HG03060 (cell line): ENCODE measurements around the gene KIN.
"Not testable (repeated sequence)": the region's sequence is repeated elsewhere in the genome, so short reads cannot be mapped to it uniquely, and the experiment has no call there.

Source experiments
- ATAC-seq: cut with Tn5 transposase; IDR thresholded peaks from one replicate; pipeline ENCODE4 v1.9.1; 2021; ENCODE audit warnings: low read depth, moderate number of reproducible peaks; ENCODE audit not compliant: unreplicated experiment

KIN gene

GRCh38 chr10:7795605-7796004, 7.8 kb upstream of the KIN start:
- no peak for ATAC-seq

GRCh38 chr10:7794251-7795026, 6.6 kb upstream of the KIN start:
- no peak for ATAC-seq

DNA sequence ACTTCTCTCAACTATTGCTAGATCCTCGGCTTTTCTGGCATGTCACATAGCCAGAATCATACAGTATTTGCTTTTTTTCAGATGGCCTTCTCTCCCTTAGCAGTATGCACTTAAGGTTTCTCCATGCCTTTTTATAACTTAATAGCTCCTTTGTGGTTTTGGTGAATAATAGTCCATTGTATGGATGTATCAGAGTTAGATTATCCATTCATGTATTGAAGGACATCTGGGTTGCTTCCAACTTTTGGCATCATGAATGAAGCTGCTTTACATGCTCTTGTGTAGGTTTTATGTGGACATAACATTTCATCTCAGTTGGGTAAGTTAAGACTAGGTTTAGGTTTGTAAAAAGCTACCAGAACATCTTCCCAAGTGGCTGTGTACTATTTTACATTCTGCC, 4.7 kb upstream of the KIN start:
- no peak for ATAC-seq

DNA sequence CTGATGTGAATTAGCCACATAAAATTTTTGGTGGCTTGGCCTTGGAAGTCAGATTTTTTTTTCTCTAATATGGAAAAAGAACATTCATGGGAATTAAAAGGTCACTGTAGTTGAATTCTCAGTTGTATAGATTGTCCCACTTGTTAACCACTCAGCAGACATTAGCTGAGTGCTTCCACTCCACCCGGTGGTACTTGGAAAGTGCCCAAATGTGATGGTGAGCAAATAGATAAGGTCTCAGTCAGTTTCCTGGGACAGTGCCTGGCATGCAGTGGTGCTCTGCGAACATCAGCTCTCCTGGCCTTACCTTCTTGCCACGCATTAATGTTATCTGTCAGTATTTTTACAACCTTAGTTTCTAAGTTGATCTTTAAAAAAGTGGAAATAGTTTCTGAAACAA, 1.6 kb upstream of the KIN start:
- no peak for ATAC-seq

GRCh38 chr10:7788639-7789286, 970 bp upstream of the KIN start:
- peak; percentile 6 for ATAC-seq

GRCh38 chr10:7787150-7787856, 490 bp downstream of the KIN start:
- peak; percentile 7 for ATAC-seq

DNA sequence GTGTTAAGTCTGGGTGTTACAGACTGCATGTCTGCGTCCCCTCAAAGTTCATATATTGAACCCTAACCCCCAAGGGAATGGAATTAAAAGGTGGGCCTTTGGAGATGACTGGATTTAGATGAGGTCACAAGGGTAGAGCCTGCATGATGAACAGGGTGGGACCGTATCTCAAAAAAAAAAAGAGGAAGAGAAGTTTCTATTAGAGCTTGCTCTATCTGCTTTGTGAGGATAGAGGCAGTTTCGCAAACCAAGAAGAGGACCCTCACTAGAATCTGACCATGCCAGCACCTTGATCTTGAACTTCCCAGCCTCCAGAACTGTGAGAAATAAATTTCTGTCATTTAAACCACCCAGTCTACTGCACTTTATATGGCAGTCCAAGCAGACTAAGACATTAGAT, 1.4 kb downstream of the KIN start:
- no peak for ATAC-seq

DNA sequence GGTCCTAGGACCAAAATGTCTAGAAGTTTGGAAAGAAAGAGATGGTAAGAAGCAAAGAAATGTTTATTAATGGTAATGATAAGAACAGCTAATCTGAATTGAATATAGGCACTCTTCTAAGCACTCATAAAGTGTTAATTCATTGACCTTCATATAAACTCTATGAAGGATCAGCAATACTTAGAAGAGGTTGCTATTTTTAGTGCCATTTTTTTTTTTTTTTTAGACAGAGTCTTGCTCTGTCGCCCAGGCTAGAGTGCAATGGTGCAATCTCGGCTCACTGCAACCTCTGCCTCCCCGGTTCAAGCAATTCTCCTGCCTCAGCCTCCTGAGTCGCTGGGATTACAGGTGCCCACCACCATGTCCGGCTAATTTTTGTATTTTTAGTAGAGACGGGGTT, 5.6 kb downstream of the KIN start:
- ATAC-seq, result not testable (repeated sequence)

- ATAC-seq, result no peak
These were observed 11.0 kb downstream of the KIN start for GRCh38 chr10:7776777-7777176.

DNA sequence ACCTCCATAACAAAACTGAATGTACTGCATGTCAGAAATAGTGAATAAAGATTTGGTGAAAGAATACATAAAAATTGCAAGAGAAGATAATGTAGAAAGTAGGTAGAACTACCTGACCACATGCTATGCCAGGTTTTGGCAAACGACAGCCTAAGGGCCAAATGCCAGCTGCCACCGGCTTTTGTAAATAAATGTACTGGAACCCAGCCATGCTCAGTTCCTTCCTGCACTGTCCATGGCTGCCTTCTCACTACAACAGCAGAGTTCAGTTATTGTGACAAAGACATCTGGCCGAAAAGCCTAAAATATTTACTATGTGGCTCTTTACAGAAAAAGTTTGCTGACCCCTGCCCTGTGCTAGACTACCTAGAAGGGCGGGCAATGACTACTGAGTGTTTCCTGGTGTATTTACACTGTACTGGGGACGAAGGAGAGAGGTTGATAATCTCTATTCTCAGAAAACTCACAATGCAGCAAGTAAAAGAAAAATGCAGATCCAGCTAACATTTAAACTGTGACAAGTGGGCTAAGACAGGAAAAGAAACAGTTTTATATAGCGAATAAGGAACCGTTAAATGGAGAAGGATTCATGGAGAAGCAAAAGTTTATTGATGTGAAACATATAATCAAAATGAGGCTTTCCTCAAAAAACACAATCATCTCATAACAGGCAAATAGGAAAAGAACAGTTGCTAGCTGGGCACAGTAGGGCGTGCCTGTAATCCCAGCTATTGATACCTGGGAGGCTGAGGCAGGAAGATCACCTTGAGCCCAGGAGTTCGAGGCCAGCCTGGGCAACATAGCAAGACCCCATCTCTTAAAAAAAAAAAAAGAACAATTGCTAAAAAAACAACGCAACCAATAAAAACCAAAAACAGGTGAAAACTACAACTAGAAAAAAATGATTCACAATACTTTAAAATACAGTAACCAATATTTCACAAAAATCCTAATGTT, 13.7 kb downstream of the KIN start:
- ATAC-seq, result no peak

GRCh38 chr10:7768417-7768816, 19.4 kb downstream of the KIN start:
- no peak for ATAC-seq

- no peak for ATAC-seq
These were observed 20.6 kb downstream of the KIN start for GRCh38 chr10:7767209-7767608.

- ATAC-seq, result no peak
These were observed 21.6 kb downstream of the KIN start for GRCh38 chr10:7766241-7766640.

DNA sequence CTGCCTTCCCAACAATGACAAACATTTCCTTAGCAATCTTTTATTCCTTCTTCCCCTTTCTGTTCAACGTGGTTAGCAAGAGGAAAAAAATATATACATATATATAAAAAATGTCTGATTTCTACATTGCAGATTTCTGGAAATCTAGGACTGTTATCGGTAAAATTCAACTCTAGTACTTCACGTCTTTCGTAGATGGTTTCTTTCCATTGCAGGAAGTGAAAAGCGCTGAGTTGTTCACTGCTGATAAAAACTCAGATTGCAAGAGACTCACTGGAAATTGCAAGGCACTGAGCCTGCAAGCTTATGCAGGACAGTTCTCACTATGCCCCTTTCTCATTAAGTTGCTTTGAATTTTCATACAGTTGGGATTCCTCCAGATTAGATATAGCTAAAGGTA, 23.9 kb downstream of the KIN start:
- no peak for ATAC-seq

DNA sequence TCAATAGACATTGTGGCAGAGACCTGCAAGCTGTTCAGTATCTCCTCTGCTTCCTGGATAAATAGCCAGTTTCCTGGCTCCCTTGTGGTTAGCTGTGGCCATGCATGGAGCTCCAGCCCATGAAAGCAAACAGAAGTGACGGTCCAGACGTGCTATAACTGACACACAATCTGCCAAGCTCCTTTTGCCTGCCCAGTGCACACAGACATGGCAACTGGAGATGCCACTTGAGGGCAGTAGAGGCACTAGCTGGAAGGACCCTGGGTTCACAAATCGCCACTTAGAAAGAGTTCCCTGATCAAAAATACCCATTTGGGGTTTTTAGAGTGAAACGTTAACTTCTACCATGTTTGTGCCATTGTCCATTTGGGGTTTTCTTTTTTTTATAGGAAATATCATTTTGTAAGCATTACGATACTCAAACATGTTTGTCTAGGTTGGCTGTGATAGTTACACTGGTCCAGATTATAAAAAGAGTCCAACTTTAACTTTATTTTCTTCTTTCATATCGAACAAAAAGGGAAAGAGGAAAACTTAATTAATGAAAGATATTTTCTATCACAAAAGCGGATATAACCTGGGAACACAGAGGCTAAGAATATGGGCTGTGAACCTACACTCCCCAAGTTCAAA, 31.3 kb downstream of the KIN start:
- no peak for ATAC-seq

GRCh38 chr10:7755103-7755502, 32.7 kb downstream of the KIN start:
- no peak for ATAC-seq

DNA sequence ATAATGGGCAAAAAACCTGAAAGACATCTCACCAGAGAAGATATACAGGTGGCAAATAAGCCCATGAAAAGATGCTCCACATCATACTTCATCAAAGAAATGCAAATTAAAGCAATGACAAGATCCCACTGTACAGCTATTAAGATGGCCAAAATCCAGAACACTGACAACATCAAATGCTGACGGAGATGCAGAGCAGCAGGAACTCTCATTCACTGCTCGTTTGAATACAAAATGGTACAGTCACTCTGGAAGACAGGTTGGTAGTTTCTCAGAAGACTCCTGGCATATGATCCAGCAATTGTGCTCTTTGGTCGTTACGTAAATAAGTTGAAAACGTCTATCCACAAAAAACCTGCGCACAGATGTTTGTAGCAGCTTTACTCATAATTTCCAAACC, 35.5 kb downstream of the KIN start:
- ATAC-seq, result no peak

- no peak for ATAC-seq
These were observed 37.6 kb downstream of the KIN start for GRCh38 chr10:7750222-7750621.

DNA sequence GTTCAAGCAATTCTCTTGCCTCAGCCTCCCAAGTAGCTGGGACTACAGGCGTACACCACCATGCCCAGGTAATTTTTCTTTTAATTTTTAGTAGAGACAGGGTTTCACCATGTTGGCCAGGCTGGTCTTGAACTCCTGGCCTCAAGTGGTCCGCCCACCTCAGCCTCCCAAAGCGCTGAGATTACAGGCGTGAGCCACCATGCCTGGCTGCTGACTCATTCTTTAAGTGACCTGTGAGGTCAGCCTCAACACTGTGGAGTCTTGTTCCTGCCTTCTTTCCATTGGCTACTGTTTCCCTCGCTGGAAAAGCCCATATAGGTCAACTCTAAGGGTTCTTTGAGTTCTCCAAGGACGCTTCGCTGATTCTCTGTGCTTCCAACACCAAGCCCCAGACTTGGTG, 39.2 kb downstream of the KIN start:
- not testable (repeated sequence) for ATAC-seq

- no peak for ATAC-seq
These were observed 43.5 kb downstream of the KIN start for GRCh38 chr10:7744307-7744706.
